ENCODE results near the gene ATG7. TPM values are rescaled to one million over a fixed set of nuclear protein-coding genes. Genes with fewer than 3 reads are reported as not detected.
A peak's percentile ranks its signal among the peaks of the same experiment; 100 is the strongest.
"Not testable (repeated sequence)": the region's sequence is repeated elsewhere in the genome, so short reads cannot be mapped to it uniquely, and the experiment has no call there.

The ATG7 gene
- total RNA-seq, 1 donor from 2014 or later, result 53.5 TPM

DNA sequence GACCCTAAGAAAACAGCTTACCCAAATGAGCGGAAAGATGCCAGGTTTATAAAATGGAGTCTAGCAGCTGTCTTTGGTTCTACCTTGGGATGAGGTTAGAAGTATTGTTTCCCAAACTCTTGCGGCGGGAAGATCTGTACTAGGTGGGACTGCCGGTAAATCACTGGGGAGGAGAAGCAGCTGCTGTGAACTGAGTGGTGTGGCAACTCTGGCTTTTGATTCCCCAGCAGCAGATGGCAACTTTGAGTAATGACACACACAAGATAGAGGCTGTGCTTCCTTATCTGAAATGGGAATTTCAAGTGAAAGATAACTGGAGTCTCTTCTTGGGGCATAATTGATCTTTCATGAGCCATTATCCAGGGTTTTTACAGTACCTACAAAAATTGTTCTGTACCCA is 184.9 kb downstream of the ATG7 start:
- H3K9me3 Mint-ChIP-seq, result peaks cover 6% of the 10 kb centered on the region
- H3K4me1 Mint-ChIP-seq, result peaks cover 54% of the 10 kb centered on the region
- H3K9ac ChIP-seq, result no peak overlapping the region
- no peak overlapping the region for H3K27ac Mint-ChIP-seq
- H4K20me1 ChIP-seq (ENCODE audit: low read depth), result no peaks in the 10 kb centered on the region
- H3K4me1 ChIP-seq, result peaks cover 46% of the 10 kb centered on the region
- peaks cover 27% of the 10 kb centered on the region for H3F3A ChIP-seq (ENCODE audit: low read depth)
- H3K4me2 ChIP-seq, result no peak overlapping the region
- no peak for DNase-seq (ENCODE audit: low spot score)
- no peaks in the 10 kb centered on the region for H3K79me2 ChIP-seq (ENCODE audit: low read depth)
- TF ChIP-seq EZH2phosphoT487 (IDR thresholded peaks at IDR 0.05) (no peak), EZH2 (IDR thresholded peaks at IDR 0.05) (no peak)
- TF ChIP-seq, protein P1, sequence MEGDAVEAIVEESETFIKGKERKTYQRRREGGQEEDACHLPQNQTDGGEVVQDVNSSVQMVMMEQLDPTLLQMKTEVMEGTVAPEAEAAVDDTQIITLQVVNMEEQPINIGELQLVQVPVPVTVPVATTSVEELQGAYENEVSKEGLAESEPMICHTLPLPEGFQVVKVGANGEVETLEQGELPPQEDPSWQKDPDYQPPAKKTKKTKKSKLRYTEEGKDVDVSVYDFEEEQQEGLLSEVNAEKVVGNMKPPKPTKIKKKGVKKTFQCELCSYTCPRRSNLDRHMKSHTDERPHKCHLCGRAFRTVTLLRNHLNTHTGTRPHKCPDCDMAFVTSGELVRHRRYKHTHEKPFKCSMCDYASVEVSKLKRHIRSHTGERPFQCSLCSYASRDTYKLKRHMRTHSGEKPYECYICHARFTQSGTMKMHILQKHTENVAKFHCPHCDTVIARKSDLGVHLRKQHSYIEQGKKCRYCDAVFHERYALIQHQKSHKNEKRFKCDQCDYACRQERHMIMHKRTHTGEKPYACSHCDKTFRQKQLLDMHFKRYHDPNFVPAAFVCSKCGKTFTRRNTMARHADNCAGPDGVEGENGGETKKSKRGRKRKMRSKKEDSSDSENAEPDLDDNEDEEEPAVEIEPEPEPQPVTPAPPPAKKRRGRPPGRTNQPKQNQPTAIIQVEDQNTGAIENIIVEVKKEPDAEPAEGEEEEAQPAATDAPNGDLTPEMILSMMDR (IDR thresholded peaks at IDR 0.05), result no peak
- H3K36me3 Mint-ChIP-seq, result peaks cover 13% of the 10 kb centered on the region
- no peak overlapping the region for H3K4me3 ChIP-seq
- H3K4me3 Mint-ChIP-seq, result no peak overlapping the region
- H2AFZ ChIP-seq (replicated peaks), result no peak overlapping the region
- H3K36me3 ChIP-seq, result no peaks in the 10 kb centered on the region
- H3K27me3 Mint-ChIP-seq (ENCODE audit: insufficient read depth, low read depth), result peaks cover 2% of the 10 kb centered on the region
- no peak overlapping the region for H3K27ac ChIP-seq
- no peaks in the 10 kb centered on the region for H3K27me3 ChIP-seq
- H3K9me3 ChIP-seq (ENCODE audit: low read depth), result no peaks in the 10 kb centered on the region

DNA sequence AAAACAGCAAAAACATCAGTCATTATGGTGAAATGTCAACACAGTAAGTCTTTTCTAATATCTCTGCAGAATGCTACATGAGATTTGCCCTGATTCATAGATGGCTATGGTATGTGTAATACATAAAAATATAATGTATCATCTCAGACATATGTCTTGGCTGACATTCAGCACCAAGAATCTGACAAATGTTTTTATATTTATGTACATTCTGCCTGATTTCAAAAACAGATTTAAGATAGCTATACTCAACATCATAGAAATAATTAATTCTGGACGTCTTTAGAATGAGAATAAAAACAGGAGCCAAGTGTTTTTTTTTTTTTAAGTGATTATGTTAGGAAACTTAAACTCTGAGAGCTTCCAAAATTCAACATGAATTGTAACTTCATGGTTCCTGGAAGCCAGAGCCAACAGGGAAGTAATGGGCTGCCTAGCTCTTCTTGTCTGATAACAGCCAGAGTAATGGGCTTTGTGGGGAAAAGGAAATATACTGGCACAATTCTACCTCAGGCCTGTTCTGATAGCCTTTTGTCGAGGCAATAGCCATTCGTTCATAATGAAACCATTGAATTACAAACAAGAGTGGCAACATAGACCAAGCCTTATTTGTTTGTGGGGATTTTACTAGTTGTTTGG is 187.1 kb downstream of the ATG7 start:
- H3K4me2 ChIP-seq, result no peak overlapping the region
- Mint-ChIP-seq H3K4me1 (peaks cover 49% of the 10 kb centered on the region), H3K9me3 (peaks cover 7% of the 10 kb centered on the region), H3K27ac (peak overlapping the region; percentile 64), H3K36me3 (peaks cover 15% of the 10 kb centered on the region), H3K27me3 (ENCODE audit: insufficient read depth, low read depth) (peaks cover 5% of the 10 kb centered on the region), H3K4me3 (no peak overlapping the region)
- H4K20me1 ChIP-seq (ENCODE audit: low read depth), result no peaks in the 10 kb centered on the region
- peaks cover 38% of the 10 kb centered on the region for H3K4me1 ChIP-seq
- H3K4me3 ChIP-seq, result no peak overlapping the region
- TF ChIP-seq, protein P1 (IDR thresholded peaks at IDR 0.05), result no peak
- TF ChIP-seq EZH2 (IDR thresholded peaks at IDR 0.05) (no peak), EZH2phosphoT487 (IDR thresholded peaks at IDR 0.05) (no peak)
- no peak for DNase-seq (ENCODE audit: low spot score)
- no peaks in the 10 kb centered on the region for H3K36me3 ChIP-seq
- no peak overlapping the region for H2AFZ ChIP-seq (replicated peaks)
- no peak overlapping the region for H3K9ac ChIP-seq
- H3K79me2 ChIP-seq (ENCODE audit: low read depth), result no peaks in the 10 kb centered on the region
- no peak overlapping the region for H3K27ac ChIP-seq
- H3K27me3 ChIP-seq, result no peaks in the 10 kb centered on the region
- H3F3A ChIP-seq (ENCODE audit: low read depth), result peaks cover 21% of the 10 kb centered on the region
- no peaks in the 10 kb centered on the region for H3K9me3 ChIP-seq (ENCODE audit: low read depth)

DNA sequence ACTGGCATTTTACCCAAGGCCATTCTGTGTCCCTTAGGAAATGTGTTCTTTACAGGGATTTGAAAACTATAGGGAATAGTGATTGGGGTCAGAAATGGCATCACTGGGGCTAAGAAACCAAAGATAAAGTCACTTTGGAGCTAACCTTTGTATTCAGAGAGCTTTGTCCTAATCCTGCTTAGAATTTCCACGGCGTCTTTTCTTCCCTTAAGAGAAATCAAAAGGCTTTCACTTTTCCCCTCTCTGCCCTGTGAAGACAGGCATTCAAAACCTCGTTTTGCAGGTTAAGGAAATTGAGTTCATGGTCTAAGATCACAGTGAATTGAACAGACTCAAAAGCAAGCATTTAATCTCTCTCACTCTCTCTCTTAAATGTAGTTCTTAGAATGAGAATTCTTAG is 189.0 kb downstream of the ATG7 start:
- H3K79me2 ChIP-seq (ENCODE audit: low read depth), result no peaks in the 10 kb centered on the region
- Mint-ChIP-seq H3K4me1 (peaks cover 55% of the 10 kb centered on the region), H3K9me3 (peaks cover 2% of the 10 kb centered on the region), H3K27me3 (ENCODE audit: insufficient read depth, low read depth) (peaks cover 5% of the 10 kb centered on the region), H3K27ac (peak overlapping the region; percentile 83), H3K36me3 (peaks cover 10% of the 10 kb centered on the region), H3K4me3 (no peak overlapping the region)
- peaks cover 21% of the 10 kb centered on the region for H3F3A ChIP-seq (ENCODE audit: low read depth)
- H3K9me3 ChIP-seq (ENCODE audit: low read depth), result no peaks in the 10 kb centered on the region
- H2AFZ ChIP-seq (replicated peaks), result no peak overlapping the region
- H3K4me1 ChIP-seq, result peaks cover 37% of the 10 kb centered on the region
- no peak overlapping the region for H3K4me3 ChIP-seq
- no peaks in the 10 kb centered on the region for H4K20me1 ChIP-seq (ENCODE audit: low read depth)
- H3K9ac ChIP-seq, result no peak overlapping the region
- no peaks in the 10 kb centered on the region for H3K36me3 ChIP-seq
- H3K27ac ChIP-seq, result peak overlapping the region; percentile 44
- TF ChIP-seq, protein P1 (IDR thresholded peaks at IDR 0.05), result no peak
- TF ChIP-seq EZH2phosphoT487 (IDR thresholded peaks at IDR 0.05), result no peak
- DNase-seq (ENCODE audit: low spot score), result peak; percentile 77
- H3K4me2 ChIP-seq, result peak overlapping the region; percentile 59
- no peaks in the 10 kb centered on the region for H3K27me3 ChIP-seq

DNA sequence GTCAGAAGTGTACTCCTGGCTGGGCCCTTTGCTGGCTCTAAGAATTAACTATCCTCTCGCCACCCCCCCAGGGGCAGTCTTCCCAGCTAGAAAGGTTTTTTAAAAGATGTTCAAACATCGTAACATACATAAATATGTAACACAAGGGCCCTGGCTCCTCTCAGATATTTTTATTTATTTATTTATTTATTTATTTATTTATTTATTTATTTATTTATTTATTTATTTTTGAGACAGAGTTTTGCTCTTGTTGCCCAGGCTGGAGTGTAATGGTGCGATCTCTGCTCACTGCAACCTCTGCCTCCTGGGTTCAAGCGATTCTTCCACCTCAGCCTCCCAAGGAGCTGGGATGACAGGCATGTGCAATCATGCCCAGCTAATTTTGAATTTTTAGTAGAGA is 190.5 kb downstream of the ATG7 start:
- not testable (repeated sequence) for H3K9me3 ChIP-seq (ENCODE audit: low read depth); H3K36me3 ChIP-seq; H2AFZ ChIP-seq (replicated peaks); H4K20me1 ChIP-seq (ENCODE audit: low read depth); H3K4me3 ChIP-seq; H3K27me3 ChIP-seq; H3K27ac Mint-ChIP-seq; H3K9me3 Mint-ChIP-seq; H3K27me3 Mint-ChIP-seq (ENCODE audit: insufficient read depth, low read depth); DNase-seq (ENCODE audit: low spot score); H3K4me2 ChIP-seq; H3K79me2 ChIP-seq (ENCODE audit: low read depth); H3K9ac ChIP-seq; H3K36me3 Mint-ChIP-seq; H3K4me3 Mint-ChIP-seq; H3K27ac ChIP-seq
- Histone ChIP-seq H3K4me1 (peaks cover 37% of the 10 kb centered on the region), H3F3A (ENCODE audit: low read depth) (peaks cover 21% of the 10 kb centered on the region)
- H3K4me1 Mint-ChIP-seq, result peaks cover 58% of the 10 kb centered on the region

All from neural progenitor cell (in vitro differentiated cells).